Astrocyte (in vitro differentiated cells and primary cell): ENCODE data around the gene CARD9.

ENCODE experiments used
- CTCF ChIP-seq: IDR thresholded peaks from 2 replicates; pipeline ENCODE4 v1.5.1; 2011; ENCODE audit warnings: low read depth, mild to moderate bottlenecking, inconsistent platforms, low read length, moderate library complexity; ENCODE audit not compliant: insufficient read depth
- EZH2 ChIP-seq: IDR thresholded peaks from 2 replicates; pipeline ENCODE4 v1.6.1; 2012; ENCODE audit warnings: mild to moderate bottlenecking, low read length, inconsistent platforms; ENCODE audit not compliant: insufficient read depth

- TF ChIP-seq CTCF (no peak), EZH2 (no peak)
These were observed 10.0 kb upstream of the CARD9 start for GRCh38 chr9:136383436-136383835.
